ENCODE measurements around the gene INSYN1. TPM values are rescaled to one million over a fixed set of nuclear protein-coding genes. Genes with fewer than 3 reads are reported as not detected.
A peak's percentile ranks its signal among the peaks of the same experiment; 100 is the strongest.

The INSYN1 gene, protein sequence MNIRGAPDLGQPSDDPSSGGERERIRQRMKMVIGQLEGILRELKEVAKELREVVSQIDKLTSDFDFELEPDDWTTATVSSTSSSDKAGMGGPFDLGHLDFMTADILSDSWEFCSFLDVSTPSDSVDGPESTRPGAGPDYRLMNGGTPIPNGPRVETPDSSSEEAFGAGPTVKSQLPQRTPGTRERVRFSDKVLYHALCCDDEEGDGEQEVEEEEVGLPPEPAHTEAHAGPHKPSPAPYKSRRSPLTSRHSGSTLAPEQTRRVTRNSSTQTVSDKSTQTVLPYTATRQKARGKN
- 10 to 100 TPM; 12.5 to 27.4 (median 23.8) TPM for total RNA-seq

DNA sequence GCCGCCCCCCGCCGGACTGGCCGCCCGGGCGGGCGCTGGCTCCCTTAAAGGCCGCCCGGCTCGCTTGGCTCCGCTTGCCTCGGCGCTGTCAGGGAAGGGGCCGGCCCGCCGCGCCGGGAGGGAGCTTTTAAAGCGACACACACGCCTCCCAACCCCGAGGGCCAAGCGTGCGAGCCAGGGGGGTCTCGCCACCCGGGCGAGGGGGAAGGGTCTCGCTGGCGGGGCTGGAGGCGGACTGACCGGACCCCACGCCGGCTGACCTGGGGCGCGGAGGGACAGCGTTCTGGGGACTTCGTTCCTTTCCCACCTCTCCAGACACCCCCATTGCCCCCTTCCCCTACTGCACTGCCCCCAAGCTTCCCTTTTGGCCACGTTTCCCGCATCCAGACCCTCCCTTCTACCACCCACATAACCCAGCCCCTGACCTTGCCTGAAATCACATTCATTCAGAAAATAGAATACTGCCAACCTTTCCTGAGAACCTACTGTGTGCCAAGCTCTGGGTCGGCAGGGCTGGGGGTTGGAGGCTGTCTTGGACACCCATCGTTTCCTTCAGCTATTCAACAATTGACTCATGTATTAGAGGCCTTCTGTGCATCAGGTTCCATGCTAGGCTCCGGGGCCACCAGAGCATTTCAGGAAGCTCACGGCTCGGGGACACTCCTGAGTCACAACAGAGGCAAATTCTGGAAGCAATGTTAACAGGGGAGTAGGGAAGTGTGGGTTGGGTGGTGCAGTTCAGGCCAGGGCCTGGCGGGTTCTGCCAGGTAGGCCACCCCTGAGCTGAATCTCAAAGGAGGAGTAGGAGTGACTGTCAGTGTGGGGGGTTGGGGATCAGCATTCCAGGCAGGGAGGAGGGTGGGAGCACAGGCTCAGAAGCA lies at the start of gene INSYN1:
Gene INSYN1 (minus strand): TSS at position 102 of the 881 bp plus-strand sequence. CDS start 2,221 bp downstream, outside the sequence.
- no peaks in the 10 kb centered on the region for H3K36me3 ChIP-seq
- 24% methylated on average over 21 of the region's 44 CpGs for WGBS
- TF ChIP-seq, protein P1, sequence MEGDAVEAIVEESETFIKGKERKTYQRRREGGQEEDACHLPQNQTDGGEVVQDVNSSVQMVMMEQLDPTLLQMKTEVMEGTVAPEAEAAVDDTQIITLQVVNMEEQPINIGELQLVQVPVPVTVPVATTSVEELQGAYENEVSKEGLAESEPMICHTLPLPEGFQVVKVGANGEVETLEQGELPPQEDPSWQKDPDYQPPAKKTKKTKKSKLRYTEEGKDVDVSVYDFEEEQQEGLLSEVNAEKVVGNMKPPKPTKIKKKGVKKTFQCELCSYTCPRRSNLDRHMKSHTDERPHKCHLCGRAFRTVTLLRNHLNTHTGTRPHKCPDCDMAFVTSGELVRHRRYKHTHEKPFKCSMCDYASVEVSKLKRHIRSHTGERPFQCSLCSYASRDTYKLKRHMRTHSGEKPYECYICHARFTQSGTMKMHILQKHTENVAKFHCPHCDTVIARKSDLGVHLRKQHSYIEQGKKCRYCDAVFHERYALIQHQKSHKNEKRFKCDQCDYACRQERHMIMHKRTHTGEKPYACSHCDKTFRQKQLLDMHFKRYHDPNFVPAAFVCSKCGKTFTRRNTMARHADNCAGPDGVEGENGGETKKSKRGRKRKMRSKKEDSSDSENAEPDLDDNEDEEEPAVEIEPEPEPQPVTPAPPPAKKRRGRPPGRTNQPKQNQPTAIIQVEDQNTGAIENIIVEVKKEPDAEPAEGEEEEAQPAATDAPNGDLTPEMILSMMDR (IDR thresholded peaks at IDR 0.05): no peak
- TF ChIP-seq EP300 (IDR thresholded peaks at IDR 0.05) (no peak), POLR2A (IDR thresholded peaks at IDR 0.05; ENCODE audit: low read depth) (no peak), POLR2AphosphoS5 (IDR thresholded peaks at IDR 0.05) (peak in 1 of 2 donors; percentile 50)
- DNase-seq (ENCODE audit: extremely low spot score): no peak
- peaks cover 0 to 18% (median 3%) of the 10 kb centered on the region in 4 donors for H3K27me3 ChIP-seq
- H3K27ac ChIP-seq (replicated peaks in 1 of 4): peak within 1 kb of the TSS; percentile 34 to 81 (median 78)
- peak within 1 kb of the TSS; percentile 77 to 88 (median 85) for H3K4me3 ChIP-seq
- H3K4me1 ChIP-seq: peaks cover 17 to 50% (median 41%) of the 10 kb centered on the region in 4 donors
- intact Hi-C loops (cut with DNase I): loop anchor here (10.0 kb wide), 1 partner anchor 151 kb away; no protein-coding TSS in a partner anchor
- no peaks in the 10 kb centered on the region for H3K9me3 ChIP-seq

DNA sequence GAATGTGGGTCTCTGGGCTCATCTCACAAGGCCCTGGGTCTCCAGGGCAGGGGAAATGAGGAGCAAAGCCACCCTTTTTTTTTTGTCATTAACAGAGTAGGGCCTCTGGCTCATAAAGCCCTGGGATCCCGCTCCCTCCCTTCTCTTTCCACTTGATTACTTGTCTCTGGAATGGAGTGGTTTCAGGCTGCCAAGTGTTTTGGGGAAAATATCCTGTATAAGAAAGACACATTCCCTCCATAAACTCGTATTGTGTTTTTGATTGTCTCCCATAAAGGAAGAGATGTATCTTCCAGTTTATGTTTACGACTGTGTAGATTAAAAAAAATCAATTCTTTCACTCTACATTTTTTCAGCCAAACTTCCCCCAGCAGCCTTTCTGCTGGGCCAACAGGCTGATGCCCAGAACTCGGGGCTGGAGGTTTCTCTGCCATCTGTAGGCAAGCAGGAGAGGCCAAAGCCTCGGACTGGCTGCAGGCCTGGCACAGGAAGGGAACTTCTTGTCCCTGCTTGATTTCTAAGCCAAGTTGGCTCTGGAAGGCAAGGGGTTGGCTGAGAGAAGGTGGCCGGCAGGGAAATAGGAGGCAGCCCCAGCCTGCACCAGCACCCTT lies 49.4 kb upstream of the INSYN1 start:
- Histone ChIP-seq H3K4me1 (peaks cover 39 to 49% (median 42%) of the 10 kb centered on the region in 4 donors), H3K27ac (replicated peaks in 1 of 4) (peak overlapping the region; percentile 48 to 65 (median 60)), H3K36me3 (no peaks in the 10 kb centered on the region), H3K9me3 (no peaks in the 10 kb centered on the region), H3K4me3 (no peak overlapping the region), H3K27me3 (no peaks in the 10 kb centered on the region)
- intact Hi-C loops (cut with DNase I): no loop called here
- TF ChIP-seq POLR2AphosphoS5 (IDR thresholded peaks at IDR 0.05) (no peak), POLR2A (IDR thresholded peaks at IDR 0.05; ENCODE audit: low read depth) (no peak), EP300 (IDR thresholded peaks at IDR 0.05) (no peak)
- TF ChIP-seq, protein P1 (IDR thresholded peaks at IDR 0.05): no peak
- 64% methylated on average over 5 of the region's 6 CpGs for WGBS
- DNase-seq (ENCODE audit: extremely low spot score): no peak

DNA sequence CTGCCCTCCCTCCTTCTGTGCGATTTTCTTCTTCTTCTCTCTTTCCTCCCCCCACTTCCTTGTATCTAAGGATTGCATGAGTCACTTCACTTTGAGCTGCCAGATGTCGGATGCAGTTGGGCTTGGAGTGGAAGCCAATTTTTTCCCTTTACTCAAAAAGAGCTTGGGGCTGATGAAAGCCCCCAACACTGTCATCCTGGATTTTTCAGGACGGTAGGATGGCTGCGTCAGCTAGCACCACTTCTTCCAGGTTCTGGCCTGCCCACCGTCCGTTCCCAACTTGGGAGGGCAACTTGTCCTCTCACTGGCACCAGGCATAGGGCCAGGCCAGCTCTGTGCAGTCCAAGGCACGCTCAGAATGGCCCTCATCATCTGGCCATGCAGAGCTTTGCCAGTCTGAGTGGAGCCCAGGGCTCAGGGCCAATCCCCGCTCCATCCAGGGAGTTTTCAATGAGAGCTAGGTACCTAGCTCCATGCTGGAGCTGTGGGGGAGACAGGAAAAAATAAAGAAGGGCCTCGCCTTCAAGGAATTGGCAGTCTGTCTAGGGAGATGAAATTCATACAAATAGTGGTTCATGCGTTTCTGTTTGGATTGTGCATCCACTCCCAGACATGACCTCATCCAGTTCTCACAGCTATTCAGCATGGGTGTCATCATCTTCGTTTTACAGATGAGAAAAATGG lies 47.7 kb upstream of the INSYN1 start:
- H3K4me1 ChIP-seq: peaks cover 39 to 49% (median 42%) of the 10 kb centered on the region in 4 donors
- H3K27ac ChIP-seq (replicated peaks in 1 of 4): peak overlapping the region; percentile 57 to 65 (median 60)
- DNase-seq (ENCODE audit: extremely low spot score): no peak

DNA sequence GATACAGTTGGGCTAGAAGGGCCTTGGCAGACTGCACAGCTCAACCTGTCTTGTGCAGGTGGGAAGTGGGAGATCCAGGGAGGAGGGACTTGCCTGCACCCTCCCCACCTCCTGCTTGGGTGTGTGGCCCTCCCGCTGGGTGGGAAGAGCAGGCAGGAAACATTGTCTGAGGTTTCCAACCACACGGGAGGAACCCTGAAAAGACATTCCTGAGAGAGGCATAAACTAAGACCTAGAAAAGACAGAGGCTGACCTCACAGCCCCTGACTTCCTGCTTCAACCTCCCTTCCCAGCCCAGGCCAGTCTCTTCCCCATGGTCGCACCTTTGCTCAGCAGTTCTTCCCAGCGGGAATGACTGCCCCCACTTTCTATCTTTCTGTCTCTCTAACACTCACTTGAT lies 46.3 kb upstream of the INSYN1 start:
- no peak for TF ChIP-seq EP300 (IDR thresholded peaks at IDR 0.05)
- TF ChIP-seq POLR2AphosphoS5 (IDR thresholded peaks at IDR 0.05): no peak
- TF ChIP-seq, protein P1 (IDR thresholded peaks at IDR 0.05): no peak
- no peak for TF ChIP-seq POLR2A (IDR thresholded peaks at IDR 0.05; ENCODE audit: low read depth)
- no peaks in the 10 kb centered on the region for H3K36me3 ChIP-seq
- peaks cover 39 to 46% (median 41%) of the 10 kb centered on the region in 4 donors for H3K4me1 ChIP-seq
- 89% methylated on average over 4 of the region's 4 CpGs for WGBS
- no peak overlapping the region for H3K27ac ChIP-seq (replicated peaks in 1 of 4)
- intact Hi-C loops (cut with DNase I): no loop called here
- H3K4me3 ChIP-seq: no peak overlapping the region
- no peaks in the 10 kb centered on the region for H3K27me3 ChIP-seq
- H3K9me3 ChIP-seq: no peaks in the 10 kb centered on the region
- DNase-seq (ENCODE audit: extremely low spot score): no peak

More for the DNA sequence above, 47.7 kb upstream of the INSYN1 start:
- Histone ChIP-seq H3K4me3 (peak overlapping the region in 1 of 4 donors; percentile 17), H3K27me3 (no peaks in the 10 kb centered on the region), H3K36me3 (no peaks in the 10 kb centered on the region), H3K9me3 (no peaks in the 10 kb centered on the region)
- TF ChIP-seq POLR2AphosphoS5 (IDR thresholded peaks at IDR 0.05): no peak
- TF ChIP-seq, protein P1 (IDR thresholded peaks at IDR 0.05): no peak
- TF ChIP-seq EP300 (IDR thresholded peaks at IDR 0.05): no peak
- no peak for TF ChIP-seq POLR2A (IDR thresholded peaks at IDR 0.05; ENCODE audit: low read depth)
- intact Hi-C loops (cut with DNase I): no loop called here
- 53% methylated on average over 10 of the region's 11 CpGs for WGBS
